SJCRH30 (cell line): Measurements from ENCODE around the gene FGD4. TPM values are rescaled to one million over a fixed set of nuclear protein-coding genes. Genes with fewer than 3 reads are reported as not detected.

Source experiments
- DNase-seq, 2 experiments: peaks; one replicate each; pipeline ENCODE4 v3.0.0-alpha.2; 2015 to 2020
- H3K27ac ChIP-seq: fragments of 250-450 bp; sonication (Bioruptor Pico); 2 replicates; pipeline ENCODE4 v1.5.1; 2020; ENCODE audit warnings: mild to moderate bottlenecking, moderate library complexity
- H3K27me3 ChIP-seq: fragments of 250-450 bp; sonication (Bioruptor Pico); 2 replicates; pipeline ENCODE4 v1.5.1; 2020; ENCODE audit warnings: mild to moderate bottlenecking, moderate library complexity
- H3K36me3 ChIP-seq: fragments of 250-450 bp; sonication (Bioruptor Pico); 2 replicates; pipeline ENCODE4 v1.5.1; 2020; ENCODE audit warnings: mild to moderate bottlenecking, moderate library complexity
- H3K4me1 ChIP-seq: fragments of 250-450 bp; sonication (Bioruptor Pico); 2 replicates; pipeline ENCODE4 v1.5.1; 2020; ENCODE audit warnings: mild to moderate bottlenecking, moderate library complexity
- H3K4me3 ChIP-seq: fragments of 250-450 bp; sonication (Bioruptor Pico); 2 replicates; pipeline ENCODE4 v1.5.1; 2020; ENCODE audit warnings: mild to moderate bottlenecking, moderate library complexity
- H3K9me3 ChIP-seq: fragments of 250-450 bp; sonication (Bioruptor Pico); replicated peaks from 2 replicates; pipeline ENCODE4 v1.5.1; 2020; ENCODE audit warnings: mild to moderate bottlenecking, moderate library complexity
- total RNA-seq: library from RNA; depleted of rRNA; stranded (reverse); fragments of >200 nt; shearing (Covaris generic); gene quantifications from 2 replicates; pipeline ENCODE4 v1.2.3, GENCODE V29; 2014

The FGD4 gene
- total RNA-seq, 1 experiment from 2014 or later: 10.3 TPM

- H3K27ac ChIP-seq: no peak overlapping the region
- no peak for DNase-seq
- no peaks in the 10 kb centered on the region for H3K9me3 ChIP-seq
- no peaks in the 10 kb centered on the region for H3K4me1 ChIP-seq
- H3K4me3 ChIP-seq: no peak overlapping the region
- H3K27me3 ChIP-seq: no peaks in the 10 kb centered on the region
- H3K36me3 ChIP-seq: no peaks in the 10 kb centered on the region
These were observed 4.3 kb upstream of the FGD4 start for GRCh38 chr12:32395026-32395425.

GRCh38 chr12:32397696-32398095, 1.7 kb upstream of the FGD4 start:
- DNase-seq: peak in 1 of 2 experiments; percentile 9
- H3K9me3 ChIP-seq: no peaks in the 10 kb centered on the region

DNA sequence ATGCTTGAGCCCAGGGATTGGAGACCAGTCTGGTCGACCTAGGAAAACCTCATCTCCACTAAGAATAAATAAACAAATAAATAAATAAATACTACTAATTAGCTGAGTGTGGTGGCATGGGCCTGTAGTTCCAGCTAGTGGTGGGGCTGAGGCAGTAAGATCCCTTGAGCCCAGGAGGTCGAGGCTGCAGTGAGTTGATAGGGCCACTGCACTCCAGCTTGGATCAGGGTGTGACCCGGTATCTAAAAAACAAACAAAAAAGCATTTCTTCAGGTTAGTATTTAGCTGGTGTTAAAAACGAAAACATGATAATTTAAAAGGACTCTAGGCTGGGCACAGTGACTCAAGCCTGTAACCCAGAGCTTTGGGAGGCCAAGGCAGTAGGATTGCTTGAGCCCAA, 1.2 kb upstream of the FGD4 start:
- H3K36me3 ChIP-seq: no peaks in the 10 kb centered on the region
- H3K4me3 ChIP-seq: no peak overlapping the region
- H3K27me3 ChIP-seq: no peaks in the 10 kb centered on the region
- H3K27ac ChIP-seq: no peak overlapping the region
- H3K4me1 ChIP-seq: no peaks in the 10 kb centered on the region
- H3K9me3 ChIP-seq: no peaks in the 10 kb centered on the region
- DNase-seq: no peak

More at GRCh38 chr12:32397696-32398095, 1.7 kb upstream of the FGD4 start:
- no peak overlapping the region for H3K4me3 ChIP-seq
- H3K4me1 ChIP-seq: no peaks in the 10 kb centered on the region
- H3K36me3 ChIP-seq: no peaks in the 10 kb centered on the region
- no peak overlapping the region for H3K27ac ChIP-seq
- H3K27me3 ChIP-seq: no peaks in the 10 kb centered on the region

DNA sequence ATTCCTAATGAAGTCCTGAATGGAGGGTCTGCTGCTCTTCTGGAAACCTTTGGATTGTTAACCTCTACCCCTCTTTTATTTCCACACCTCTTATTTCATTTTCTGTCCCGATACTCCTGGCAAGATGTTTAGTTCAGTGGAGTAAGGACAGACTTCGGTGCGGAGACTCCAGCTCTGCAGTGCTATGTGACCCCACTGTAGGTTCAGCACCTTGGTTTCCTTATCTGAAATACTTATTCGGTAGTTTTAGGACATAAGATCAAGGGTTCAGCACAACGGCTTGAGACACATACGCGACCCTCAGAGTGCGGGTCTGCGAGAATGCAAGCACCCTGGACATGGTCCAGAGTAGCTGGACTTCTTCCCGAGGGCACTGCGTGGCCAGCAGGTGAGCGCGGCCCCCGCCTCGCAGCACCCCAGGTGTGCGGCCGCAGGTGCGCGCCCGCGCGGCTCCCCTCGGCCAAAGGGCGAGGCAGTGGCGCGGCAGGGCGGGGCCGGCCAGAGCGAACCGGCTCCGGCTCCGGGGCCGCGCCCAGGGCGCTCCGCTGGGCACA, 465 bp upstream of the FGD4 start:
- Histone ChIP-seq H3K27me3 (no peaks in the 10 kb centered on the region), H3K27ac (no peak overlapping the region), H3K4me1 (no peaks in the 10 kb centered on the region), H3K4me3 (peak overlapping the region; percentile 73), H3K9me3 (no peaks in the 10 kb centered on the region), H3K36me3 (no peaks in the 10 kb centered on the region)
- DNase-seq: peak in 1 of 2 experiments; percentile 7

GRCh38 chr12:32400114-32400672, 835 bp downstream of the FGD4 start:
- Histone ChIP-seq H3K27me3 (no peaks in the 10 kb centered on the region), H3K4me1 (no peaks in the 10 kb centered on the region), H3K4me3 (peak overlapping the region; percentile 73), H3K36me3 (no peaks in the 10 kb centered on the region), H3K27ac (no peak overlapping the region), H3K9me3 (no peaks in the 10 kb centered on the region)
- DNase-seq: peak in 1 of 2 experiments; percentile 15

- no peak for DNase-seq
- no peak overlapping the region for H3K4me3 ChIP-seq
- H3K9me3 ChIP-seq: no peaks in the 10 kb centered on the region
- no peak overlapping the region for H3K27ac ChIP-seq
- no peaks in the 10 kb centered on the region for H3K27me3 ChIP-seq
- no peaks in the 10 kb centered on the region for H3K36me3 ChIP-seq
- H3K4me1 ChIP-seq: no peaks in the 10 kb centered on the region
These were observed 1.5 kb downstream of the FGD4 start for GRCh38 chr12:32400866-32401265.

DNA sequence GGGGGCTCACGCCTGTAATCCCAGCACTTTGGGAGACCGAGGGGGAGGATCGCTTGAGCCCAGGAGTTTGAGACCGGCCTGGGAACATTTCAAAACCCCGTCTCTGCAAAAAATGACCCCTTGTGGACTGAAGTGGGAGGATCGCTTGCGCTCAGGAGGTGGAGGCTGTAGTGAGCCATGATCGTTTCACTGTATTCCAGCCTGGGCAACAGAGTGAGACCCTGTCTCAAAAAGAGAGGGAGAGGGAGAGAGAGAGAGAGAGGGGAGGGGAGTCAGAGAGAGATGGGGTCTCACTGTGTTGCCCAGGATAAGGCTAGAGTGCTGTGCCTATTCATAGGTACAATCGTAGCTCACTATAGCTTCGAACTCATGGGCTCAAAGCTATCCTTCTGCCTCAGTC, 2.8 kb downstream of the FGD4 start:
- Histone ChIP-seq H3K4me3 (no peak overlapping the region), H3K4me1 (no peaks in the 10 kb centered on the region), H3K27ac (no peak overlapping the region), H3K36me3 (no peaks in the 10 kb centered on the region), H3K9me3 (no peaks in the 10 kb centered on the region), H3K27me3 (no peaks in the 10 kb centered on the region)
- no peak for DNase-seq

- no peak overlapping the region for H3K4me3 ChIP-seq
- DNase-seq: no peak
- no peaks in the 10 kb centered on the region for H3K4me1 ChIP-seq
- no peak overlapping the region for H3K27ac ChIP-seq
- H3K36me3 ChIP-seq: no peaks in the 10 kb centered on the region
- no peaks in the 10 kb centered on the region for H3K9me3 ChIP-seq
- no peaks in the 10 kb centered on the region for H3K27me3 ChIP-seq
These were observed 3.6 kb downstream of the FGD4 start for GRCh38 chr12:32402946-32403345.

DNA sequence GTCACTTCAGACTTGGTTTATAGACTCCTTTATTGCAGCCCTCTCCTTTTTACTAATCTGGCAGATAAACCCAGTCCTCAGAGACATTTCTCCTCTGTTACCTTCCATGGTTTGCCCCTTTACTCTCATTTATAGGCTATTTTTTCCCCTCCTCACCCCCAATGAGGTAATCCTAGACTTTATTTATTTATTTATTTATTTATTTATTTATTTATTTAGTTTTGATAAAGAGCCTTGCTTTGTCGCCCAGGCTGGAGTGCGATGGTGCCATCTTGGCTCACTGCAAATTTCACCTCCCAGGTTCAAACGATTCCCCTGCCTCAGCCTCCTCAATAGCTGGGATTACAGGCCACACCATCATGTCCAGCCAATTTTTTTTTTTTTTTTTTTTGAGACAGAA, 8.4 kb downstream of the FGD4 start:
- Histone ChIP-seq H3K27ac (no peak overlapping the region), H3K4me1 (no peaks in the 10 kb centered on the region), H3K27me3 (no peaks in the 10 kb centered on the region), H3K9me3 (no peaks in the 10 kb centered on the region), H3K4me3 (no peak overlapping the region), H3K36me3 (no peaks in the 10 kb centered on the region)
- no peak for DNase-seq

DNA sequence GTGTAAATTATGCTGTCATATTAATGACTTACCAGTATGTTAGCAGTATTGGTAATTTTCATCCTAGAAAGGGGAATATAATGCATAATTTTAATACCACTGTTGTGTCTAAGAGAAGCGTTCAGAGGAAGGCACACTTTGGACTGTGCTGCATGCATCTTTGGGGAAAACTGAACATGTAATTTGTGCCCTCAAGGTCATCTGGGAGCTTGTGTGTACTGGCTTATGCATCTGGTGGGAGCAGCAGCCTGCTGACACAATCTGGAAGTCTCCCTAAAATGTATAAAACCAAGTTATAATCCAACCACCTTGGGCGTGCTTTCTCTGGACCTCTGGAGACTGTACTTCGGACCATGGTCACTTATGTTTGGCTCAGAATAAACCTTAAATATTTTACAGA, 14.1 kb downstream of the FGD4 start:
- Histone ChIP-seq H3K36me3 (no peaks in the 10 kb centered on the region), H3K9me3 (no peaks in the 10 kb centered on the region), H3K4me3 (no peak overlapping the region), H3K27ac (no peak overlapping the region), H3K27me3 (no peaks in the 10 kb centered on the region), H3K4me1 (no peaks in the 10 kb centered on the region)
- DNase-seq: no peak

- no peaks in the 10 kb centered on the region for H3K36me3 ChIP-seq
- no peaks in the 10 kb centered on the region for H3K9me3 ChIP-seq
- H3K27me3 ChIP-seq: no peaks in the 10 kb centered on the region
- DNase-seq: no peak
- H3K4me1 ChIP-seq: 0 out of 2 replicates have a peak, but pooled peaks cover 4% of the 10 kb centered on the region
- H3K27ac ChIP-seq: no peak overlapping the region
- H3K4me3 ChIP-seq: no peak overlapping the region
These were observed 18.9 kb downstream of the FGD4 start for GRCh38 chr12:32418221-32418620.

GRCh38 chr12:32418903-32419519, 19.7 kb downstream of the FGD4 start:
- Histone ChIP-seq H3K27ac (no peak overlapping the region), H3K4me1 (0 out of 2 replicates have a peak, but pooled peaks cover 4% of the 10 kb centered on the region)

GRCh38 chr12:32419520-32419960, 20.2 kb downstream of the FGD4 start:
- Histone ChIP-seq H3K27me3 (no peaks in the 10 kb centered on the region), H3K4me1 (0 out of 2 replicates have a peak, but pooled peaks cover 4% of the 10 kb centered on the region), H3K4me3 (no peak overlapping the region), H3K27ac (no peak overlapping the region), H3K9me3 (no peaks in the 10 kb centered on the region), H3K36me3 (no peaks in the 10 kb centered on the region)
- peak; percentile 25 to 47 for DNase-seq

More at GRCh38 chr12:32418903-32419519, 19.7 kb downstream of the FGD4 start:
- no peak for DNase-seq
- no peaks in the 10 kb centered on the region for H3K9me3 ChIP-seq
- no peaks in the 10 kb centered on the region for H3K27me3 ChIP-seq
- no peaks in the 10 kb centered on the region for H3K36me3 ChIP-seq
- H3K4me3 ChIP-seq: no peak overlapping the region

- no peak for DNase-seq
- no peaks in the 10 kb centered on the region for H3K9me3 ChIP-seq
- no peak overlapping the region for H3K4me3 ChIP-seq
- 0 out of 2 replicates have a peak, but pooled peaks cover 4% of the 10 kb centered on the region for H3K4me1 ChIP-seq
- H3K27ac ChIP-seq: no peak overlapping the region
- no peaks in the 10 kb centered on the region for H3K36me3 ChIP-seq
- H3K27me3 ChIP-seq: no peaks in the 10 kb centered on the region
These were observed 21.0 kb downstream of the FGD4 start for GRCh38 chr12:32420356-32420755.

- H3K9me3 ChIP-seq: no peaks in the 10 kb centered on the region; the same call in 1 of the 2 replicates
- no peak overlapping the region for H3K4me3 ChIP-seq
- H3K4me1 ChIP-seq: 0 out of 2 replicates have a peak, but pooled peaks cover 4% of the 10 kb centered on the region
- no peak overlapping the region for H3K27ac ChIP-seq
- no peaks in the 10 kb centered on the region for H3K36me3 ChIP-seq
- H3K27me3 ChIP-seq: no peaks in the 10 kb centered on the region
- no peak for DNase-seq
These were observed 24.2 kb downstream of the FGD4 start for GRCh38 chr12:32423559-32423958.
